AG08396 (cell line): Measurements from ENCODE around the gene INPP4B.
A peak's percentile ranks its signal among the peaks of the same experiment; 100 is the strongest.
"Not testable (repeated sequence)": the region's sequence is repeated elsewhere in the genome, so short reads cannot be mapped to it uniquely, and the experiment has no call there.

Source experiments
- DNase-seq: peaks from one replicate; pipeline ENCODE4 v3.0.0; 2012; ENCODE audit warnings: low spot score, mixed read lengths

INPP4B gene

DNA sequence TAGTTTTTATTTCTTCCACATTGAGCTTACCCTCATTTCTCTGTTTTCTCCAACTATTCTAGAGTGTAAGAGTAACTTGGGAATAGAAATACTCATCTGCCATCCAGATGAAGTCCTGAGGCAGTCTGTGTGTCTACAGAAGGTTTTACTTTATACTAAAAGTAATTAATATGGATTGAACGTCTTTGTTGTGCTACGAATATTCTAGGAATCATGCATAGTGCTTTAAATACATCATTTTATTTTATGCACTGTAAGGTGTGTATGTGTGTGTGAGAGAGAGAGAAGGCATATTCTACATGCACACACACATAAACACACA is 305.7 kb downstream of the INPP4B start:
- DNase-seq = no peak

DNA sequence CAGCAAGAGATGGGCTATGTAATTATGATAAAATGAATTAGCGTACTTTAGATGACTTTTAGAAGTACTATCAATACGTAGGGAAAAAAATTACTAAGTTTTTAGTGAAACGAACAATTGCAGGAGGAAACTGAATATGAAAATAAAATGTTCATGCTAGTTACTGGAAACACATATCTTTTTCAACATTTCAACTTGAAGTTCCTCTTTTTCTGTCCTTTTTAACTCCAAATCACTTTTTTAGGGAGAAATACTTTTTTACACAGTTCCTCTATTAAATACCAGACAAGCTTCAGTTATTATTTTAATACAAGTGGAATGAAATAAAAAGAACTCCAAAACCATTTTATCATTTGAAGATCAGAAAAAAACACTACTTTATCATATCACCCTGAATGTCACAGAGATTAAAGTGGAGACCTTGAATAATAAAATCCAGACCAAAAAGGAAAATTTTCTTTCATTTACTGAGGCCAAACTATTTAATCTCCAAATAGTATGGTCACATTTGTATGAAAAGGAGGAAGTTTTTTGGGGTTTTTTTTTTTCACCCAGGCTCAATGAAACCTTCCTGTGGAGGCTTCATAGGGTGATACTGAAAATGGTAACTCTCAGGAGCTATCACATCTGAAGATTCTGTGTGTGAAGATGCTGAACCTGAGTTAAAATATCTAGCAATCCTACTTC is 306.2 kb downstream of the INPP4B start:
- no peak for DNase-seq

DNA sequence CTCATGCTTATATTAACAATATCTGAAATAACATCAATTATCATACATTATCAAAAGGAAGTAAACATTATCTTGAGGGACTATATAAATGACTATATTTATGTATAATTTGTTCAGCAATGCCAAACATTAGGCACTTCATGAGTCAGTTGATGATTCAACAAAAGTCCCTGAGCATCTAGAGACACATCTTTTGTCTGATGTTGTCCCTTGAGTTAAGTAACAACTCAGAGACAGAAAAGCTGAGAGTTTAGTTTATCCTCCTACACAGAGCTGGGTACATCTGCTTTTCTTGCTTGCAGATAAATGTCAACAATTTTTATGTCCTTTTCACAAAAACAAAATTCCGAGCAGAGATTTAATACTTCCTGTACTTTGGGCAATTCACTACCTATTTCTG is 311.1 kb downstream of the INPP4B start:
- DNase-seq = peak; percentile 5

DNA sequence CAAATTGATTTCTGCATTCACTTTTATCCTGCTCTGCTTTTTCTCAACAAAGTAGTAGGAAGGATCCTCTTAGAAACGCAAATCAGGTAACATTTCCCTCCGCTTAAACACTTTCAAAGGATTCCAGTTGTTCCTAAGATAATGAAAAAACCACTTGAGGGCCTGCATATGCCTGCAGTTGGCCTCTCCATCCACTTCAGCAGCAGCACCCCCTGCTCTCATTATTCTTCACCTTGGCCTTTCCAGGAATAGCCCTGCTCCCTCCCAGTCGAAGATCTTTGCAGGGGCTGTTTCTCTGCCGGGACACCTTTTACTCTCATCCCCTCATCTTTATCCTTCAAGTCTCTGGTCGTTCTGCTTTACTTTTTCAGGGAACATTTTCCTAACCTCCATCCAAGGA is 314.0 kb downstream of the INPP4B start:
- DNase-seq = no peak

DNA sequence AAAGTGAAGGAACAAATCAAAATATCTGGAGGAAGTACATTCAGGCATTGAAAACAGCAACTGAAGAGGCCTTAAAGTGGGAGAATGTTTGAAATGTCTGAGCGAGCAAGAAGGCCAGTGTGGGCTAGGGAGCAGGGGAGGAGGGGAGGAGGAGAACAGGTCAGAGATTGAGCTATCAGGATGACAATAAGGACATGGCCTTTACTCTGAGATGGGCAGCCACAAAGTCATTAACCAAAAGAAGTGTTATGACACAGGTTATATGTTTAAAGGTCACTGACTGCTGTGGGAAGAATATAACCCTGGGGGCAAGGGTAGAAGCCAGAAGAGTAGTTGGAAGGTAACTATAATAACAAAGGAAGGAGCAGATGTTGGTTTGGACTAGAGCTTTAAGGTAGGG is 315.4 kb downstream of the INPP4B start:
- no peak for DNase-seq

DNA sequence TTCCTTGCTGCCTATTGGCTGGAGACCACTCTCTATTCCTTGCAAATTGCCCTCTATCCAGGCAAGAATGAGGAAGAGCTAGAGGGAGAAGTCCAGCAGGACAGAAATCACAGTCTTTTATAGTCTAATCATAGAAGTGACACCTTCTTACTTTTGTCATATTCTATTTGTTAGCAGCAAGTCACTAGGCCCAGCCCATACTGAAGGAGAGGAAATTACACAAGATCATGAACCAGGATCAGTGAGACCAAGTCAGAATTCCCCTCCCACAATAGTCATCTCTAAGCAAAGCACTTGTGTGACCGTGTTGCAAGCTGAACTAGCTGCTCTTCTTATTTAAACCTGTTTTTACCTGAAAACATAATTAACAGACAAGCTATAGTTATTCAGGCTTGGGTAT is 317.7 kb downstream of the INPP4B start:
- no peak for DNase-seq

DNA sequence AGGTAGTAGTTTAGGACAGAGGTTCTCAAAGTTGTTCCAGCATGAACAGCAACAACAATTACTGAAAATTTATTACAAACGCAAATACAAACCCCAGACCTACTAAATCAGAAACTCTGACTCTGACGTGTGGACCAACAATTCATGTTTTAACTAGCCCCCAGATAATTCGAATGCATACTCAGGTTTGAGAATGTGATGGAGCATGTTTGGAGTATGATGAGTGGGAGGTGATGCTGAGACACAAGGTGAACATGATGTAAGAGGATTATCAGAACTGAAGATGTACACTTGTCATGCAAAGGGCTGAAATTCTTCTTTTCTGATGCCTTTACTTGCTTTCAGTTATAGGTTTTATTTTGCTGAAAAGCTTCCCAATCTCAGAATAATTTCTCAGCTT is 323.0 kb downstream of the INPP4B start:
- no peak for DNase-seq

DNA sequence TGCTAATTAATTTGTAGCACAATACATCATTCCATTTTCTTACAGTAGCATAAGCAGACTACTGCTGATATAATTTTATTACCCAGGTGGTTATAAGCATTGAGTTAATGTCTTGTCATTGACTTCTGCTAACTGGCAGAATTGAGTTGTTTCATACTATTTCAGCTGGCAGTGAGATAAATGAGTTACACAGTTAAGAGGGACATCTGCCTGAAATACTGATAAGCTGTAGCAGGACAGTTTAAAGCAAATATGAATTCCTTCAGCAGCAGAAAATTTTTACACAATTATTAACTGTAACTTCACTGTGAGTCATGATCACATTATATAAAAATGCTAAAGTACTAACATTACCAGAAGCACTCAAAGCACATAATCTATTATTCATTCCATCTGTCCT is 326.8 kb downstream of the INPP4B start:
- no peak for DNase-seq

DNA sequence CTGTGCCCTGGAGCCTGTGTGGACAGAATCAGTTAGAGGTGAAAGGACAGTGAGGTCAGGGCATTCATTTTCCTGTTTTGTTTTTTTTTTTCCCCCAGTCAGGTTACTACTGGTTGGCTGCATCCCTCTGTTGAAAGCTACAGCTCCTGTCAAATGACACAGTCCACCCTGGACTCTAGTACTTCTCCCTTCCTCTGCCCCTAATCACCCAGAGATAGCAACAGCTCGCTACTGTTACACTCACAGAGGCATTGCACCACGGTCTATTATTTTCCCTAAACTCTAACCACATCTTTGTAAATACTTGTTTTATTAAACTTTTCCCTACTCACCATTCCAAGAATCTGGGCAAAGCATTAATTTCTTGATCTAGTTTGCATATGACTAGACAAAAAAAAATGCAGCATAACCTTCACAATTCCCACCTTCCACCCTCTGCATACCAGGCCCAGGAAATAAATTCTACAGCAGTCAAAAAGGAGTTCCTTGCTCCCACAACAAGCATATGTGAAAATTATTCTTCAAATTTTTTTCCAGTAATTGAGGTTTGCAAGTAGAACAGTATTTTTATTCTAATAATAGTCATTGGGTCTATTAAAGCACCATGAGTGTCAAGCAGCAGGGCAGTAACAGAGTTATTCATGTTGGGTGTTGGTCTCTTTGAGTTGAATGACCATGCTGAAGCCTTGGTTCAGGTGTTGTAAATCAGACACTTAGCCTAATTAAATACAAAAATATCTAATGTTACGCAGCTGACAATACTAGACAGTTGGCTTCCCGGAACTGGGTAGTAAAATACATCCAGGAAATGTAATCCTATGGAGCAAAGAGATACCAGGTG is 329.2 kb downstream of the INPP4B start:
- peak; percentile 9 for DNase-seq

DNA sequence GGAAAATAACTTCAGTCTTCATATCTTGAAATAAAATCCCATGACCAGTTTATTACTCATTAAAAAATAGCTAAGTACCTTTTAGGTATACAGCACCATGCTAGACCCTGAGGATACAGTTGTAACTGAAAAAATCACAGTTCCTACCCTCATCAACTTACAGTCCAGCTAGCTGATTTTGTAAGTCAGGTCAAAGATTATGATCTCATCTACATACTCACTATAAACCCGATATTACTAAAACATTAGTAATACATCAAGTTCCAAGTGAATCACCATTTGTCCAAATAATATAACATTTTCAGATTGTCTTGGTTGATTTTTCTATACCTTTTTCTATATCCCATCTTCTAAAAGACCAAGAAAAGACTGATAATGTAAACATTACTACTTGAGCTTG is 333.9 kb downstream of the INPP4B start:
- DNase-seq = no peak

DNA sequence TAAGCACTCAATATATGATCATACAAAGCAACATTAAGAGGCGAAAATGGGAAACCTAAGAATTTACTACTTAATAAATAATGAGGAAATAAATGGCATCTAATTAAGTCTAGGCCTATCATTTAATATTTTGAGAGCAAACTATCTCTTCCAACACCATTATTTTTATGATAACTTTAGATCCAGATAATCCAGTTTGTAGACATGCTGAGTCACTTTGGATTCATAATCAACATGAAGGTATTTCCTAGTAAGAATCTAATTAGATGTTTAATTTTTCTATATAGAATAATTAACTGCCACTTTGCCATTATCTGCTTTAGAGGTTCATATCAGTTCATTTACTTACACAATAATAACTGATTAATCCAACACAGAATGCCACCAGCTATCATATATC is 336.2 kb downstream of the INPP4B start:
- no peak for DNase-seq

DNA sequence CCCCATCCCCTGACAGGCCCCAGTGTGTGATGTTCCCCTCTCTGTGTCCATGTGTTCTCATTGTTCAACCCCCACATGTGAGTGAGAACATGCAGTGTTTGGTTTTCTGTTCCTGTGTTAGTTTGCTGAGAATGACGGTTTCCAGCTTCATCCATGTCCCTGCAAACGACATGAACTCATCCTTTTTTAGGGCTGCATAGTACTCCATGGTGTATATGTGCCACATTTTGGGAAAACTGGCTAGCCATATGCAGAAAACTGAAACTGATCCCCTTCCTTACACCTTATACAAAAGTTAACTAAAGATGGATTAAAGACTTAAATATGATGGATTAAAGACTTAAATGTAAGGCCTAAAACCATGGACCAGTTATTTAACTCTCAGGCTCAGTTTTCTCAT is 336.7 kb downstream of the INPP4B start:
- DNase-seq = not testable (repeated sequence)

DNA sequence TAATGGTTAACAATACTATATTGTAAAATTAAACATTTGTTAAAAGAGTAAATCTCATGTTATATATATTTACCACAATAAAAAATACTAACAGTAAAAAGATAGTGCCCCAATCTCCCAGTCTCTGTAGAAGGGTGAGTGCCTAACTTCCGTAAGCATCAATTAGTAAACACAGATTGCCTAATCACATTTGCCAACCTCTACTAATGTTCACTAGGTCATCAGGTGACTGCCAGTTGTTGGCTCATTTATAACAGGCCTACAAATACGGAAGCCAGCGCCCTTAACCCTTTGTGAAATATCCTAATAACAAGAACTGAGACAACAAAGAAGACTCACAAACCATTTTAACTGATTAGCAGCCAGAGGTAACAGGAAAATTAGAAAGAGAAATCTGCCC is 345.1 kb downstream of the INPP4B start:
- no peak for DNase-seq

DNA sequence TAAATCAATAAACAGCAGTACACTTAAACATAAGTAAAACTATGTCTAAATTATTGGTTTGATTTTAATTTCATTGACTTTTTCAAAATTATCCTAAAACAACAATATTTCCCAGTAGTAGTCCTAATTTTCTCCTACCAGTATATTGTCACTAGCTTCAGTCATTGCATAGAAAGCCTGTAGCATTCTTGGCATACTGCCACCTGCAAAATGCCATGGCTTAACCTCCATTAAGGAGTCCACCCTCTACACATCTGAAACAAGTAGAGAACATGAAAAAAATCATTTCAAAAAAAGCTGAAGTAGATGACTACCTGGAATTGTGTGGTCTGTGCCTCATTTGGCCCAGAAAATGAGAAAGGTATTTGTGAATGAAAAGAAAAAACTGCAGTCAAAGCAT is 348.5 kb downstream of the INPP4B start:
- no peak for DNase-seq

DNA sequence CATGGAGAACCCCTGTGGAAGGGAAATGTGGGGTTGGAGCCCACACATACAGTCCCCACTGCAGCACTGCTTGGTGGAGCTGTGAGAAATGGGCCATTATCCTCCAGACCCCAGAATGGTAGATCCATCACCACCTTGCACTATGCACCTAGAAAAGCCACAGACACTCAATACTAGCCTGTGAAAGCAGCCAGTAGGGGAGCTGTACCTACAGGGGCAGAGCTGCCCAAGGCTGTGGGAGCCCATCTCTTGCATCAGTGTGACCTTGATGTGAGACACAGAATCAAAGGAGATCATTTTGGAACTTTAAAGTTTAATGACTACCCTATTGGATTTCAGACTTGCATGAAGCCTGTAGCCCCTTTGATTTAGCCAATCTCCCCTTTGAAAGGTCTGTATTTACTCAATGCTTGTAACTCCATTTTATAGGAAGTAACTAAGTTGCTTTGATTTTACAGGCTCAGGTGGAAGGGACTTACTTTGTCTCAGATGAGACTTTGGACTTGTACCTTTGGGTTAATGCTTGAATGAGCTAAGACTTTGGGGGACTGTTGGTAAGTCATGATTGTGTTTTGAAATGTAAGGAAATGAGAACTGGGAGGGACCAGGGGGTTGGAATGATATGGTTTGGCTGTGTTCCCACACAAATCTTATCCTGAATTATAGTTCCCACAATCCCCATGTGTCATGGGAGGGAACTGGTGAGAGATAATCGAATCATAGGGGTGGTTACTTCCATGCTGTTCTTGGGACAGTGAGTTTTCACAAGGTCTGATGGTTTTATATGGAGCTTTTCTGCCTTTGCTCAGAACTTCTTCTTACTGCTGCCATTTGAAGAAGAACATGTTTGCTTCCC is 352.6 kb downstream of the INPP4B start:
- no peak for DNase-seq

DNA sequence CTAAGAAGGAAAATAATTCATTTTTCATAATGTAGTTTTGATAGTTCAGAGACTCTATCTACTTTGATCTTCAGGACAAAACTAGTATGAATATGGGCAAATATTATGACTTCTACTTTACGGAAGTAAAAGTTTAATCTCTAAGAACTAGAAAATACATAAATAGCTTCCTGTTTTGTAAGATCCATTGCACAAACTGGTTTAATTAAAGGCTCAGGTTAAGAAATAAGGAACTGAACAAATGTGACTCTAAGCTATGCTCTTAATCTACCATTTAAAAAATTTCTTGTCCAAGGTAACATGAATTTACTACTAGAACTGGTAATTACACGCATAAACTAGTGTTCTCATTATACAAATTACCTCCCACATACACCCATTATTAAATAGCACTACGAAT is 360.6 kb downstream of the INPP4B start:
- no peak for DNase-seq

DNA sequence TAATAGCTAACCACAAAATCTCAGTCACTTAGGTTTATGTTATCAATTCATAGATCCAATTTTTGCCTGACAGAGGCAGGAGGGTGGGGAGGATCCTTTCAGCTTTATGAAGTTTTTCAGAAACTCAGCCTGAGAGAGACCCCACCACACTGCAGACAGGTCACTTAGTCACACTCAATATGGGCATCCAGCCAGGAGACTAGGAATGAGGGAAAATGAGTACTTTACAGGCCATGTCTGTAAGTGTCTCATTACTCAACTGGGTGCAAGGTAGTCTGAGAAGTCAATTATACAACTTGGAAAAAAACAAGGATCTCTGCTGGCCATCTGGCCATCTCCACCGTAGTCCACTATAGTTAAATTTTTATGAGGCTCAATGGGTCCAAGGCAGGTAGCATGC is 365.9 kb downstream of the INPP4B start:
- DNase-seq = no peak

DNA sequence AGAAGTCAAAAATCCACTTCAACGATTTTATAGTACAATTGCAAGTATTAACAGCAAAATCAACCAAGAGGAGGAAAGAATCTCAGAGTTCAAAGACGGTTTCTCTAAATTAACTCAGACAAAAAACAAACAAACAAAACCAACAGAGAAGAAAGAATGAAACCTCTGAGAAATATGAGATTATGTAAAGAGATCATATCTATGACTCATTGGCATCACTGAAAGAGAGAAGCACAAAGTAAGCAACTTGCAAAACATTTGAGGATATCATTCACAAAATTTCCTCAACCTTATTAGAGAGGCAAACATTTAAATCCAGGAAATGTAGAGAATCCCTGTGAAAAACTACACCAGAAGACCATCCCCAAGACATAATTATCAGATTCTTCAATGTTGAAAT is 370.4 kb downstream of the INPP4B start:
- no peak for DNase-seq

DNA sequence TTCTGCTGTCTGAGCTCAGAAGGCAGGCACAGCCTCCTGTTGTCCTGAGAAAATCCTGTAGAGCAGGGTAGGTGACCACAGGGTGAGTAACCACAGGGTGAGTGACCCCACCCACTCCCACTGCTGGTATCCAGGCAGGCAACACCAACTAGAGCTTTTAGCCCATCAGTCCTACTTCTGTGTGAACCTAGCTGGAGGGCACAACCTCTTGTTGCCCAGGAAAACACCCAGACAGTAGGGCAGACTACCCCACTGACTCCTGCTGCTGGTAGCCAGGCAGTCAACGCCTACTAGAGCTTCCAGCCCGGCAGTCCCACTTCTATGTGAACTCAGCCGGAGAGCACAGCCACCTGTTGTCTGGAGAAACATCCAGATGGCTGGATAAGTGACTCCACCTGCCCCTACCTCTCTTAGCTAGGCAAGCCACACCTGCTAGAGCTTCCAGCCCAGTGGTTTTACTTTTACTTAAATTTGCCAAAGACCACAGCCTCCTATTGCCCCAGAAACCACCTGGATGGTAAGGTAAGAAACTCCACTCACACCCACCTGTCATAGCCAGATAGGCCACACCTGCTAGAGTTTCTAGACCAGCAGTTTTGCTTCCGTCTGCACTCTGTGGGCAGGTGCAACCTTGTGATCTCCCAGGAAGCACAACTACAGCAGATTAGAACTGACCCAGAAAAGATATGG is 371.6 kb downstream of the INPP4B start:
- no peak for DNase-seq

DNA sequence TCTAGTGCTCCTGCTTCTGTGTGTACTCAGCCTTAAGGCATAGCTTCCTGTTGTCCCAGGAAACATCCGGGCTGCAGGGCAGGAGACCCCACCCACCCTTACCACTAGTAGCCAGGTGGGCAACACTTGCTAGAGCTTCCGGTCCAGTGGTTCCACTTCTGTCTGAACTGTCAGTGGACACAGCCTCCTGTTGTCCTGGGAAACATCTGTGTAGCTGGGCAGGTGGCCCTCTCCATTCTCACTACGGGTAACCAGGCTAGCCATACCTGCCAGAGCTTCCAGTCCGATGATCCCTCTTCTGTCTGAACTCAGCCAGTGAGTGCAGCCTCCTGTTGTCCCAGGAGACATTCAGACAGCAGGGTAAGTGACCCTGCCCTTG is 372.2 kb downstream of the INPP4B start:
- no peak for DNase-seq

DNA sequence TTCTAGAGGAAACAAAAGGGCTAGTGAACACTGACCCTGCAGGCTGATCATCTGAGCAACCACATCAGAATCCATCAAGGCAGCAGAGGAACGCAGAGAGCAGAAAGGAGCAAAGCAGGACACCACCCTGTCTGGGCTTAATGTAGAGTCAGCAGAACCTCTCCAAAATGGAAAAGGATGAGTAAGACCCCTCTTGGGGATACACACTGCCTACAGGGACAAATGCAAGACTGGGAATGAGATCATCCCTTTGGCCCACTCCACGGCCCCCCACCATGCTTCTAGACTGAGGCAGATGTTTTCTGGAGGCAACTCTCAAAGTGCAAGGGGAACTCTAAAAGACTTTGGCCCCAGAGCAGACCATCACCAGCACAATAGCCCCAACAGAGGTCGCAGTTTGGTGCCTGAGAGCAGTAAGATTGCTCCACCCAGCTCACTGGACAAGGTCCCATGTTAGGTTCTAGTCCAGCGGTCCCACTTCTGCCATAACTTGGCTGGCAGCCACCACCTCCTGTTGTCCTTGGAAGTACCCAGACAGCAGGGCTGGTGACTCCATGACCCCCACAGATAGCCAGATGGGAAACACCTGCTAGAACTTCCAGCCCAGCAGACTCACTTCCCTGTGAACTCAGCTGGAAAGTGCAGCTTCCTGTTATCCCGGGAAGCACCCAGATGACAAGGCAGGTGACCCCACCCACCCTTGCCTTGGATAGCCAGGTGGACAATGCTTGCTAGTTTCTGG is 372.7 kb downstream of the INPP4B start:
- no peak for DNase-seq

DNA sequence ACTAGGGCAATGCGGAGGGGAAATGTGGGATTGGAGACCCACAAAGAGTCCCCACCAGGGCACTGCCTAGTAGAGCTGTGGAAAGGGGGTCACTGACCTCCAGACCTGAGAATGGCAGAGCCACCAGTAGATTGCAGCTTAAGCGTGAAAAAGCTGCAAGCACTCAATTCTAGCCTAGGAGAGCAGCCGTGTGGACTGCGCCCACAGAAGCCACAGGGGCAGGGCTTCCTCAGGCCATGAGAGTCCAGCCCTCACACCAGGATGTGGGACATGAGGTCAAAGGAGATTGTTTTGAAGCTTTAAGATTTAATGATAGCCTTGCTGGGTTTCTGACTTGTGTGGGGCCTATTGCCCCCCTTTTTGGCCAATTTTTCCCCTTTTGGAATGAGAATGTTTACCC is 379.0 kb downstream of the INPP4B start:
- DNase-seq = no peak
